ENCODE results near the gene POU5F2. TPM values are rescaled to one million over a fixed set of nuclear protein-coding genes. Genes with fewer than 3 reads are reported as not detected.

Gene POU5F2
- total RNA-seq, 4 donors from 2014 or later, result 0.47 to 5.1 (median 1.9) TPM

- H3K4me3 ChIP-seq, result no peak overlapping the region
- no peaks in the 10 kb centered on the region for H3K4me1 ChIP-seq
- no peak for ATAC-seq
- no peak overlapping the region for H3K27ac ChIP-seq
- TF ChIP-seq EP300 (IDR thresholded peaks at IDR 0.05) (no peak), POLR2A (IDR thresholded peaks at IDR 0.05) (no peak), POLR2AphosphoS5 (IDR thresholded peaks at IDR 0.05) (no peak)
- TF ChIP-seq, protein P1, sequence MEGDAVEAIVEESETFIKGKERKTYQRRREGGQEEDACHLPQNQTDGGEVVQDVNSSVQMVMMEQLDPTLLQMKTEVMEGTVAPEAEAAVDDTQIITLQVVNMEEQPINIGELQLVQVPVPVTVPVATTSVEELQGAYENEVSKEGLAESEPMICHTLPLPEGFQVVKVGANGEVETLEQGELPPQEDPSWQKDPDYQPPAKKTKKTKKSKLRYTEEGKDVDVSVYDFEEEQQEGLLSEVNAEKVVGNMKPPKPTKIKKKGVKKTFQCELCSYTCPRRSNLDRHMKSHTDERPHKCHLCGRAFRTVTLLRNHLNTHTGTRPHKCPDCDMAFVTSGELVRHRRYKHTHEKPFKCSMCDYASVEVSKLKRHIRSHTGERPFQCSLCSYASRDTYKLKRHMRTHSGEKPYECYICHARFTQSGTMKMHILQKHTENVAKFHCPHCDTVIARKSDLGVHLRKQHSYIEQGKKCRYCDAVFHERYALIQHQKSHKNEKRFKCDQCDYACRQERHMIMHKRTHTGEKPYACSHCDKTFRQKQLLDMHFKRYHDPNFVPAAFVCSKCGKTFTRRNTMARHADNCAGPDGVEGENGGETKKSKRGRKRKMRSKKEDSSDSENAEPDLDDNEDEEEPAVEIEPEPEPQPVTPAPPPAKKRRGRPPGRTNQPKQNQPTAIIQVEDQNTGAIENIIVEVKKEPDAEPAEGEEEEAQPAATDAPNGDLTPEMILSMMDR (IDR thresholded peaks at IDR 0.05), result no peak
- H3K36me3 ChIP-seq, result no peaks in the 10 kb centered on the region
- no peaks in the 10 kb centered on the region for H3K9me3 ChIP-seq
- H3K27me3 ChIP-seq, result no peaks in the 10 kb centered on the region
- WGBS, 2 donors (ENCODE audit: low coverage in 1 of 2), result 31% methylated on average over 1 of the region's 1 CpG
These were observed 41.6 kb upstream of the POU5F2 start for GRCh38 chr5:93782978-93783377.

DNA sequence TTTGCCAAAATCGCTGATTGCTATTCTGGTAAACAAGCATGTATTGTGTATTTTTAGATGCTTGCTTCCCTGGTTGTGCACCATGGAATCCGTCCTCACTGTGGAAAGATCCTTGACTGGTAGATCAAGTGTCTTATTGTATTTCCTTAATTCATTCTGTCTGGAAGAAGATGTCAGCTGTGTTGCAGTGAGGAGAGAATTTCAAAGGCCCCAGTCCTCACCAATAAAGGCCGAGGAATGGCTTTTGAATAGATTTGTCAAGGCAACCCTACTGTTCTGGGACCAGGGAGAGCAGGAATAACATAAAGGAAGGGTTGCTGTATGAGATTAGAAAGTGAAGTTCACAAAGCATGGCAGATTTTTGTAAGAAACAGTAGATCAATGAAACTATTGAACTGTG, 36.2 kb upstream of the POU5F2 start:
- Histone ChIP-seq H3K4me1 (no peaks in the 10 kb centered on the region), H3K27me3 (no peaks in the 10 kb centered on the region), H3K27ac (no peak overlapping the region), H3K36me3 (peaks cover 0 to 36% of the 10 kb centered on the region in 2 donors), H3K9me3 (no peaks in the 10 kb centered on the region), H3K4me3 (no peak overlapping the region)
- 66 to 82% methylated on average over 3 of the region's 3 CpGs for WGBS, 2 donors (ENCODE audit: low coverage in 1 of 2)
- TF ChIP-seq POLR2AphosphoS5 (IDR thresholded peaks at IDR 0.05) (no peak), EP300 (IDR thresholded peaks at IDR 0.05) (no peak), POLR2A (IDR thresholded peaks at IDR 0.05) (no peak)
- TF ChIP-seq, protein P1 (IDR thresholded peaks at IDR 0.05), result no peak
- no peak for ATAC-seq

- H3K27ac ChIP-seq, result no peak overlapping the region
- H3K36me3 ChIP-seq, result peaks cover 0 to 7% of the 10 kb centered on the region in 2 donors
- TF ChIP-seq POLR2AphosphoS5 (IDR thresholded peaks at IDR 0.05), result no peak
- no peak for TF ChIP-seq EP300 (IDR thresholded peaks at IDR 0.05)
- TF ChIP-seq, protein P1 (IDR thresholded peaks at IDR 0.05), result no peak
- no peak for TF ChIP-seq POLR2A (IDR thresholded peaks at IDR 0.05)
- no peak for ATAC-seq
- H3K27me3 ChIP-seq, result no peaks in the 10 kb centered on the region
- H3K4me1 ChIP-seq, result no peaks in the 10 kb centered on the region
- WGBS, 2 donors (ENCODE audit: low coverage in 1 of 2), result no CpG with 5 or more reads among the region's 5 CpGs
- peaks cover 0 to 21% (median 0%) of the 10 kb centered on the region in 3 donors for H3K9me3 ChIP-seq
- H3K4me3 ChIP-seq, result no peak overlapping the region
These were observed 15.0 kb upstream of the POU5F2 start for GRCh38 chr5:93756372-93756771.

GRCh38 chr5:93755716-93756115, 14.3 kb upstream of the POU5F2 start:
- WGBS, 2 donors (ENCODE audit: low coverage in 1 of 2), result 57% methylated on average over 6 of the region's 10 CpGs; no CpG with 5 or more reads in 1 of the 2 donors
- no peak for ATAC-seq
- no peak for TF ChIP-seq EP300 (IDR thresholded peaks at IDR 0.05)
- TF ChIP-seq, protein P1 (IDR thresholded peaks at IDR 0.05), result no peak
- no peak for TF ChIP-seq POLR2A (IDR thresholded peaks at IDR 0.05)
- TF ChIP-seq POLR2AphosphoS5 (IDR thresholded peaks at IDR 0.05), result no peak
- Histone ChIP-seq H3K27me3 (no peaks in the 10 kb centered on the region), H3K4me1 (no peaks in the 10 kb centered on the region), H3K36me3 (peaks cover 0 to under 1% of the 10 kb centered on the region in 2 donors), H3K4me3 (no peak overlapping the region), H3K9me3 (peaks cover 0 to 14% (median 0%) of the 10 kb centered on the region in 3 donors), H3K27ac (no peak overlapping the region)

DNA sequence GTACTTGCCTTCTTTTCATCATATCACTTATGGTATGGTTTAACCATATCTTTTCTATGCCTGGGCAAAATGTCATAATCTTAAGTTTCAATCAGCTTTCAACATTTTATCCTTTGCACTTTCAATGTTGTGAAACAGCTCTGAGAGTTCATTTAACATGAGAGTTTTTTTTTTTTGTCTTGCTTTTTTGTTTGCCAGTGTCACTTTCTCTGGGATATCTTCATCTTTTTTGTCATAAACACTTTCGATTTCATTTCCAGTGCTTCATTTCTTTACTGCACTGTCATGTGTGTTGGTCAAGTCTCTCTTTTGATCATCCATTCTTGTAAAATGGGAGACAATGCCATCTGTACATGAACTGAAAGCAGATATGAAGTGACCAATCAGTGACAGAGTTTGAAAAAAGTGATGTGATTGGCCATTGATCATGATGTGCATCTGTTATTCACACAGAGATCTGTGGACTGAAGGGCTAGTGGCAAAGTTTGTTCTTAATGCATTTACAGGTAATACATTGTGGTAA, 7.5 kb upstream of the POU5F2 start:
- no peak overlapping the region for H3K27ac ChIP-seq
- no peaks in the 10 kb centered on the region for H3K4me1 ChIP-seq
- no peaks in the 10 kb centered on the region for H3K36me3 ChIP-seq
- no peaks in the 10 kb centered on the region for H3K27me3 ChIP-seq
- H3K4me3 ChIP-seq, result no peak overlapping the region
- TF ChIP-seq, protein P1 (IDR thresholded peaks at IDR 0.05), result no peak
- TF ChIP-seq POLR2AphosphoS5 (IDR thresholded peaks at IDR 0.05) (no peak), POLR2A (IDR thresholded peaks at IDR 0.05) (no peak), EP300 (IDR thresholded peaks at IDR 0.05) (no peak)
- H3K9me3 ChIP-seq, result no peaks in the 10 kb centered on the region
- 70 to 100% methylated on average over 1 of the region's 1 CpG for WGBS, 2 donors (ENCODE audit: low coverage in 1 of 2)
- ATAC-seq, result no peak
